ENCODE data around the gene CADM4. TPM values are rescaled to one million over a fixed set of nuclear protein-coding genes. Genes with fewer than 3 reads are reported as not detected.

Gene CADM4
- total and polyA plus RNA-seq, 2 of the 8 experiments (the other 6 are each of a cell fraction or from before 2014, with no cell fraction given) = 13.5 to 25.0 TPM

DNA sequence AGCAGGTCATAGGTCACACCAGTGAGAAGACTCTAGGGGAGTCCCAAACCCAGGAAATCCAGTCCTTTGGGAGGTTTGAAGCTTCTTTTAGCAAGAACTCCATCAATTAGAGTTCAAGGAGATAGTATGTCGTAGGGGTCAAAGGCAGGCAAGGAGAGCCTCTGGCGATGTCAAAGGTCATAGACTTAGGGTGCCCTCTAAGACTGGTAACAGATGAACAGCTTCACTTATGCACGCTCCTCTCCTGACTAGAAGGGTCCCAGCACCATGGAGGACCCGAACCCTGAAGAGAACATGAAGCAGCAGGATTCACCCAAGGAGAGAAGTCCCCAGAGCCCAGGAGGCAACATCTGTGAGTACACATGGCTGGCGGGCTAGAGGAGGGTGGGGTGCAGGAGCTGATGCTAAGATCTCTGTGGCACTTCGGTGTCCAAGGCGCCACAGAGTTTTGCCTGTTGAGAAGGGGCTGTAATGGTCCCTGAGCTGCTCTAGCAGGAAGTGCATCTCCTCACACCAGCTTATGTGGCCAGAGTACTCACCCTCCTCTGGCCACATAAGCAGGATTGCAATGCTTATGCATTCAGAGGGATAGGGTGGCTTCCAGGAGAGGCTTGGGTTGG is 42.7 kb downstream of the CADM4 start:
- peaks cover 16% of the 10 kb centered on the region; the same call in 1 of the 2 replicates for H3K23me2 ChIP-seq (ENCODE audit: low read depth, low read length)
- peaks cover 5 to 20% of the 10 kb centered on the region in 2 experiments for H3K79me2 ChIP-seq (ENCODE audit: control insufficient read depth in 1 of 2, insufficient read depth in 2 of 2, low read length in 2 of 2)
- peaks cover 5 to 19% (median 13%) of the 10 kb centered on the region in 4 experiments; a peak in 6 of 8 replicates for H3K36me3 ChIP-seq (ENCODE audit: control insufficient read depth in 2 of 4, insufficient read depth in 4 of 4, low read length in 3 of 4)
- H2BK15ac ChIP-seq (ENCODE audit: low read length) = peak overlapping the region; percentile 48; the same call in 1 of the 2 replicates
- no peaks in the 10 kb centered on the region for H3K9me3 ChIP-seq (ENCODE audit: insufficient read depth in 2 of 2, low read depth in 1 of 2, low read length in 1 of 2)
- H4K20me1 ChIP-seq (replicated peaks in 1 of 2; ENCODE audit: control insufficient read depth in 1 of 2, insufficient read depth in 2 of 2, low read length in 2 of 2) = peaks cover 0 to 3% of the 10 kb centered on the region in 2 experiments
- DNase-seq (ENCODE audit: low read depth in 1 of 2, low spot score in 2 of 2) (no peak), FAIRE-seq (no peak)
- POLR2A ChIA-PET (ENCODE audit: partially characterized antibody) = interaction anchor here (0.8 to 3.9 kb wide), 11 partner anchors 10 to 71 kb away, joined by 3 to 36 read pairs (median 4); partner anchors contain the start of genes PINLYP, XRCC1, ZNF428 and ZNF575
- no peak overlapping the region for H4K5ac ChIP-seq (ENCODE audit: insufficient read length, low read depth, low read length)
- no peak overlapping the region for H3K18ac ChIP-seq (ENCODE audit: extremely low read depth, low read length)
- H3K23ac ChIP-seq (ENCODE audit: insufficient read length) = no peak overlapping the region
- H3K14ac ChIP-seq (ENCODE audit: insufficient read length) = no peak overlapping the region
- H3K79me1 ChIP-seq (ENCODE audit: low read depth, low read length) = peaks cover 7% of the 10 kb centered on the region
- CTCF ChIA-PET (ENCODE audit: partially characterized antibody) = interaction anchor here (0.7 to 6.5 kb wide), 10 partner anchors 9 to 285 kb away, joined by 3 to 92 read pairs (median 20); partner anchors contain the start of gene ZNF575
- H3K4me1 ChIP-seq (replicated peaks in 1 of 4; ENCODE audit: control insufficient read depth in 3 of 4, insufficient read depth in 4 of 4, low read length in 3 of 4) = peaks cover 2 to 6% (median 3%) of the 10 kb centered on the region in 4 experiments; a peak in 6 of 7 replicates
- peak overlapping the region; percentile 61; the same call in 1 of the 2 replicates for H2AK5ac ChIP-seq (ENCODE audit: low read depth, low read length)
- peak overlapping the region; percentile 53 to 94 (median 86) for H3K9ac ChIP-seq (replicated peaks in 1 of 4; ENCODE audit: extremely low read depth in 1 of 4, low read depth in 3 of 4, low read length in 3 of 4)
- no peak overlapping the region for H4K91ac ChIP-seq (replicated peaks; ENCODE audit: insufficient read length, low read length)
- H3K4ac ChIP-seq (replicated peaks; ENCODE audit: insufficient read length, low read depth, low read length) = no peak overlapping the region
- H4K8ac ChIP-seq (ENCODE audit: extremely low read depth, insufficient read depth, low read length) = no peak overlapping the region; the same call in 1 of the 2 replicates
- peak overlapping the region; percentile 60 to 89 (median 76) for H3K4me3 ChIP-seq (ENCODE audit: extremely low read depth in 1 of 4, insufficient read depth in 2 of 4, low read depth in 3 of 4, low read length in 4 of 4)
- WGBS, 2 experiments (ENCODE audit: extremely low coverage in 1 of 2, insufficient coverage in 1 of 2, insufficient read length in 1 of 2, insufficient replicate concordance in 2 of 2, low coverage in 1 of 2, low lambda C conversion rate in 2 of 2, missing lambda C conversion rate in 1 of 2) = 43% methylated on average over 7 of the region's 7 CpGs; no CpG with 5 or more reads in 1 of the 2 experiments
- no peak overlapping the region for H2BK12ac ChIP-seq (ENCODE audit: low read depth, low read length)
- H3K27me3 ChIP-seq (replicated peaks in 1 of 4; ENCODE audit: control insufficient read depth in 3 of 4, extremely low read depth in 1 of 4, insufficient read depth in 3 of 4, low read length in 3 of 4) = no peaks in the 10 kb centered on the region
- H3K56ac ChIP-seq (replicated peaks; ENCODE audit: insufficient read length, low read depth, low read length) = peak overlapping the region; percentile 44
- no peak overlapping the region for H2BK5ac ChIP-seq (ENCODE audit: low read depth, low read length)
- no peak overlapping the region for H2BK20ac ChIP-seq (ENCODE audit: low read length)
- H2AFZ ChIP-seq (ENCODE audit: low read length) = 0 out of 2 replicates have a peak overlapping the region, but pooled peaks have one; percentile 93
- H3K4me2 ChIP-seq (ENCODE audit: insufficient read depth in 1 of 2, low read depth in 2 of 2, low read length in 2 of 2) = peak overlapping the region; percentile 89 to 91
- H2BK120ac ChIP-seq (replicated peaks; ENCODE audit: low read depth, low read length) = no peak overlapping the region
- H3K27ac ChIP-seq (ENCODE audit: low read depth, low read length) = peak overlapping the region; percentile 97
- TF ChIP-seq RBBP5 (IDR thresholded peaks at IDR 0.05; ENCODE audit: borderline replicate concordance, low read depth, low read length) (no peak), TBP (IDR thresholded peaks at IDR 0.05; ENCODE audit: low read depth, low read length) (no peak), SUZ12 (IDR thresholded peaks at IDR 0.05; ENCODE audit: low read length) (no peak), JUN (IDR thresholded peaks at IDR 0.05; ENCODE audit: low read depth, low read length) (no peak), HDAC6 (IDR thresholded peaks at IDR 0.05; ENCODE audit: low read depth, low read length) (no peak), TAF1 (IDR thresholded peaks at IDR 0.05; ENCODE audit: low read depth, low read length) (no peak), POLR2A (IDR thresholded peaks at IDR 0.05; ENCODE audit: control extremely low read depth in 1 of 2, low read depth in 2 of 2, low read length in 2 of 2) (no peak), CBX8 (IDR thresholded peaks at IDR 0.05; ENCODE audit: borderline replicate concordance, low read depth, low read length) (no peak), KDM5A (IDR thresholded peaks at IDR 0.05; ENCODE audit: low read length) (no peak), GABPA (IDR thresholded peaks at IDR 0.05; ENCODE audit: borderline replicate concordance, insufficient read depth, low read length) (no peak)
- TF ChIP-seq, protein P1, sequence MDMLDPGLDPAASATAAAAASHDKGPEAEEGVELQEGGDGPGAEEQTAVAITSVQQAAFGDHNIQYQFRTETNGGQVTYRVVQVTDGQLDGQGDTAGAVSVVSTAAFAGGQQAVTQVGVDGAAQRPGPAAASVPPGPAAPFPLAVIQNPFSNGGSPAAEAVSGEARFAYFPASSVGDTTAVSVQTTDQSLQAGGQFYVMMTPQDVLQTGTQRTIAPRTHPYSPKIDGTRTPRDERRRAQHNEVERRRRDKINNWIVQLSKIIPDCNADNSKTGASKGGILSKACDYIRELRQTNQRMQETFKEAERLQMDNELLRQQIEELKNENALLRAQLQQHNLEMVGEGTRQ (IDR thresholded peaks at IDR 0.05; ENCODE audit: low read length) = no peak
